GM18526 (cell line): ENCODE measurements around the gene STAP2.

Experiments
- POLR2A ChIP-seq: IDR thresholded peaks from 3 replicates; pipeline ENCODE4 v1.6.1; 2011; ENCODE audit not compliant: insufficient read length; ENCODE audit errors: extremely low read depth

Gene STAP2

DNA sequence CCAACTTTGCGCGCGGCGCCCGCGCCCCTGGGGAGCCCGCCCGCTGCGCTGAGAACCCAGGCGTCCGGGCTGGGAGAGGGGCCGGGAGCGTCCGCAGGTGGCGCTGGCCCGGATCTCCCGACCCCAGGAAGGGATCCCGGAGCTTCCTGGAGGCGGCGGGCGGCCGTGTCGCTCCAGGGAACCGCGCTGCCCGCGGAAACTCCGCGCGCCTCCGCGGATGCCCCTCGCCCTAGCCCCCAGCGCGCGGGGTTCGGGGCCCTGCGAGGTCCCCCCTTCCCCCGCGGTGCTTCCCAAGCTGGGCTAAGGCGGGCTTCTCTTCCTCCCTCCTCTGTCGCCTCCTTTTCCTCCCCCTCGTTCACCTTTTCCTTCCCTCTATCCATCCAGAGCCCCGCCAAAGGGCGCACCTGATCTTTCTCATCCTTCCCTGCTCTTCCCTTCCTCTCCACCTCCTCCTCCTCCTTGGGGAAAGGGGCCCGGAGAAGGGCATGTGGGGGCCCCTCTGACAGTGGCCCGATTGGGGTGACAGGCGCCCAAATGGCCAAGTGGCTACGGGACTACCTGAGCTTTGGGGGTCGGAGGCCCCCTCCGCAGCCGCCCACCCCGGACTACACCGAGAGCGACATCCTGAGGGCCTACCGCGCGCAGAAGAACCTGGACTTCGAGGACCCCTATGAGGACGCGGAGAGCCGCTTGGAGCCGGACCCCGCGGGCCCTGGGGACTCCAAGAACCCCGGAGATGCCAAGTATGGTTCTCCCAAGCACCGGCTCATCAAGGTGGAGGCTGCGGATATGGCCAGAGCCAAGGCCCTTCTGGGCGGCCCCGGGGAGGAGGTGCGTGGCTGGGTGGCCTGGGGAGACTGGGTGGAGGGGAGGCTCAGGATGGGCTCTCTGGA, 58.9 kb downstream of the STAP2 start:
- no peak for TF ChIP-seq POLR2A

DNA sequence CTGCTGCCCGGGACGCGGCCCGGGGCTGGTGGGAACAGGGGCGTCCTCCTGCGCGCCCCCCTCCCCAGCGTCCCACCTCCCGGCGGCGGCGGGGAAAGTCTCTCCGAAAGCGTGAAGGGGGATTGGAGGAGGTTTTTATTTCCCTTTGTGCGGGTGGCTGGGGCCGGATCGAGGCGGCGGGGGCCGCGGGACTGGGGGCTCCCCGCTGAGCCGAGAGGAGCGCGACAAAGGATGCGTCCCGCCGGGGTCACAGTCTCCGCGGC, 59.4 kb downstream of the STAP2 start:
- TF ChIP-seq POLR2A = no peak

- no peak for TF ChIP-seq POLR2A
These were observed 60.0 kb downstream of the STAP2 start, which contains the start of gene SHD for GRCh38 chr19:4278419-4279266. Gene SHD (plus strand): TSS chr19:4279266. CDS start chr19:4280064, 798 bp downstream.

- no peak for TF ChIP-seq POLR2A
These were observed 60.6 kb downstream of the STAP2 start for GRCh38 chr19:4278010-4278409.

DNA sequence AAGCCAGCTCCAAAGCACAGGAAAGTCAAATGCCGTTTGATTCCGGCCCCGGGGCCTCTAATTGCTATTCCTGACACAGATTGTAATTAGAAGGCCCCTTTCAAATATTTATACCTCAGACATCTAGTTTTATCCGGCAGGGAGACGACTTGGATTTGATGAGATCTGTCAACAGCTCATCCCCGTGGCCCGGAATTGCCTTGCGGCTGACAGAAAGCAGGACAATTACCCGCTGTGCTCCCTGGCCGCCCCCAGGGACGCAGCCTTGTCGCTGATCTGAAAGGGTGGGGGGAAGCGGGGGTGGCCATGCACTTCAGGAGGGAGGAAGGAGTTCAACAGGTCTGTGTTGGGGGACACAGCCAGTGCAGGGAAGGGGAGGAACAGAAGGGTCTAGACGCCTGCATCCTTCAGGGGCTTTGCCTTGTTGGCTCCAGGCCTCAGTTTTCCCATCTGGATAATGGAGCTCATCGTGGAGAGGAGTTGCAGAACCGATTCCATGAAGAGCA, 61.4 kb downstream of the STAP2 start:
- no peak for TF ChIP-seq POLR2A
